Astrocyte of the hippocampus (primary cell): Measurements from ENCODE around the gene ENTPD2.
A peak's percentile ranks its signal among the peaks of the same experiment; 100 is the strongest.
"Not testable (repeated sequence)": the region's sequence is repeated elsewhere in the genome, so short reads cannot be mapped to it uniquely, and the experiment has no call there.

Source experiments
- DNase-seq: peaks from one replicate; pipeline ENCODE4 v3.0.0; 2011; ENCODE audit warnings: low read depth, low spot score

ENTPD2 gene

DNA sequence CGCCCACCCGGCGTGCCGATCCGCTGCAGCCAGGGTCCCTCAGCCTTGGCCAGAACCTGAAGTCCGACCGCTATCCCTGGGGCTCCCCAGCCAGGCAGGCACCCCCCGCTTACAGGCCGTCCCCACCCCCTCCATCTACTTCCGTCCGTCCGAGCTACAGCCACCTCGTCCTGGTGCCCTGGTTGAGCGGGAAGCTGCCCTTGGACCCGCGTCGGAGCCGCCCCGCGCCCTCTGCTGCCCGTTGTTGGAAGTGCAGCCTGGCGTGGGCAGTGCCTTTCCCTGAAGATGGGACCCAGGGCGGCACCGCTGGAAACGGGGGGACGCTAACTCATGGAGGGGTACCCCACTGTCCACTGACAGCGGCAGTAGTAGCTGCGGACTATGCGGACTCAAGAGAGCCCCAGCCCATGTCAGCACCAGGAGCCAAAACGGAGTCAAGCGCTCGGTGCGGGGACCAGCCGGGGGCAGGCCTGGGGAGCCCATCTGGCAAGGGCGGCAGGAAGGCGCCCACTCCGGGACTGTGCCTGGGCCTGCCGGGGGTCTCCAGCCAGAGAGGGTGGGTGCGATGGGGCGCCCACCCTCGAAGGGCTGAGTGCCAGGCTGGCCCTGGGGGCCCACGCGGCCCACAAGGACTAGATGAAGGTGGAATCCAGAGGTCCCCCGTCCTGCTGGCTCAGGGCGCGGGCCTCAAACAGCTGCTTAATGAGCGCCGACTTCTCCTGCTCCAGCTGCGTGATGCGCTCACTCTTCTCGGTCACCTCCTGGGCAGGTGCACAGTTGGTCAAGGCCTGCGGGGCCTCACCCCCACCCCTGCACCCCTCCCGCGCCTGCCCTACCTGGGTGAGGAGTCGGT is 10.4 kb upstream of the ENTPD2 start:
- DNase-seq = peak; percentile 74

DNA sequence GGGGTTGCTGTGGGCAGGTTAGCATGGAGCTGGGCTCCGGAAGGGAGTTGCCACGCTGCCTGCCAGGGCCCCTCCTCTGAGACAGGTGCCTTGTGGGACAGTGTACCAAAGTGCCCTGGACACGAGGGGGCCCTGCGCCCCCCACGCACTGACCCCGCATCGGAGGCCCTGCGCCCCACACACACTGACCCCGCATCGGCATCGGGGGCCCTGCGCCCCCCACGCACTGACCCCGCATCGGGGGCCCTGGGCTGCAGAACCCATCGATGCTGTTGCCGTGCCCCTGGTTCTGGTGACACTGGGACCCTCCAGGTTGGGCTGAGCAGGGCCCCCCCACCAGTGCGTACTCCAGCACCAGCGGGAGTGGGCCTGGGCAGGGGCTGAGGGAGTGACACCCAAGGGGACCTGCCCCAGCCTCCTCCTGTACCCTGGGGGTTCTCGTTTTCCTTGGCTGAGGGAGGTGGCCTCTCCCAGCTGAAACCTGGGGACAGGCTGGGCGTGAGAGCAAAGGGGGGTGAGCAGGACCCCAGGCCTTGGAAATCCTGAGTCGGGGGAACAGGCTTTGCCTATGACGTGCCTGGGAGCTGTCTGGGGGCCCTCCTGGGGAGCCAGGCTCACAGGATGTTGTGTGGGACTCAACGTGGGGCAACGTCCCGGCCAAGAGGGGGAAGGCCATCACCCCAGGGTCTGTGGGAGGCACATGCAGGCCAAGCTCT is 9.6 kb upstream of the ENTPD2 start:
- no peak for DNase-seq

DNA sequence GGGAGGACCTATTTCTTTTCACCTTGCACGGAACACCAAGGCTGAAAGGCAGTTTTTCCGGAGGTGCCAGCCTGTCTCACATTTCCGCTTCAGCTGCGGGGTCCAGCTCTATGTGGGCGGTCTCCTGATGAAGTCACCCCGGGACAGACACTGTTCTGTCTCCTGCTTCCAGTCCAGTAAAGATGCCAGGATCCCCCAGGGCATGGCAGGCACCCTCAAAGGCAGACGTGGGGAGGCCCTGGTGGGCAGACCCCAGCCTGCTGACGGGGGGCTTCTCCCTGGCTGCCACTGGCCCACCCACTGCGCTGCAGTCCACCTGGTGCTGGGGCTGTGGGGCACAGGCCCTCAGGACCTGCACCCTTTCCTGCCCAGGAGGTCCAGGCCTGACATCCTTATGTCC is 8.9 kb upstream of the ENTPD2 start:
- DNase-seq = not testable (repeated sequence)

DNA sequence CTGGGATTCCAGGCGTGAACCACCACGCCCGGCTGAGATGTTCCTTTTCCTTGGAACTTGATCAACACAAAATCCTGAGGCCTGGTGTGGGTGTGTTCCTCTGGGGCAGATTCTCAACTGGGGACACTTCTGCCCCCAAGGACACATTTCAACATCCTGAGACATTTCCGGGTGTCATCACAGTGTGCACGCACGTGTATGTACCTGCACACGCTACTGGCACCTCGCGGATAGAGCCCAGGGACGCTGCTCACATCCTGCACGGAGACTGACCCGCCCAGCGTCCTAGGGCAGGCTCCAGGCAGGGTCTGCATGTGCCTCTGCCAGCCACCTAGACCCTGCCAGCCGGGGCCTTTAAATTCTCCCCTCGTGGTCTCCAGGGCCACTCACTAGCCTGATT is 8.5 kb upstream of the ENTPD2 start:
- no peak for DNase-seq

DNA sequence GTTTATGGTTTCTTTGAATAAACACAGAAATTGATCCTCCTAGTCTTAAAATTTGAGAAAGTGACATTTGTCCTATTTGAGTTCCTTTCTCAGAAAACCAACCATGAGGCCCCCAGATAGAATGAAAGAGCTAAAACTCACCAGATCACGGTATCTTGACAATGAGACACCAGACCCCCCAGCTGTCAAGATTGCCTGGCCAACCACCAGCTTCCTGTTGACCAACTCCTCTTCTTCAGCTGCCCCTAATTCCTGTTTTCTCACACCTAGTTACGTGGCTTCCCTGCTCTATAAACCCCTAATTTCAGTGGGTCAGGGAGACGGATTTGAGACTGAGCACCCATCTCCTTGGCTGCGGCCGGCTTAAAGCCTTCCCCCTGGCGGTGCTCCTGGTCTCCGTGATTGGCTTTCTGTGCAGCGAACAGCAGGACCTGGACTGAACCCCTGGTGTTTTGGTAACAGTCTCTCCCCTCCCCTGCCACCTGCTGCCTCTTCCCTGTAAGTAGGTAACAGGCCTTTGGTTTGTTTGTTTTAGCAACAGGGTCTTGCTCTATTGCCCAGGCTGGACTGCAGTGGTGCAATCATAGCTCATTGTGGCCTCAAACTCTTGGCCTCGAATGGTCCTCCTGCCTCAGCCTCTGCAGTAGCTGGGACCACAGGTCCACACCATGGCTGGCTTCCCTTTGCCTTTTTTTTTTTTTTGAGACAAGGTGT is 4.8 kb upstream of the ENTPD2 start:
- no peak for DNase-seq

DNA sequence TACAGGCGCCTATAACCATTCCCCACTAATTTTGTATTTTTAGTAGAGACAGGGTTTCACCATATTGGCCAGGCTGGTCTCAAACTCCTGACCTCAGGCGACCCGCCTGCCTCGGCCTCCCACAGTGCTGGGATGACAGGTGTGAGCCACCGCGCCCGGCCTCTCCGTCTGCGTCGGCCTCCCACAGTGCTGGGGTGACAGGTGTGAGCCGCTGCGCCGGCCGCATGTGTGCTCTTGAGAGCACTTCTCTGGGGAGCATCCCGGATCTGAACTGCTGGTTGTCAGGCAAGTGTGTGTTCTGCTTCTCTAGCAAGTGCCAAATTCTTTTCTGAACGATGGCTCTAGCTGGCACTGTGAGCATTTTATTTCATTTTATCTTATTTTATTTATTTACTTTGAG is 3.7 kb upstream of the ENTPD2 start:
- no peak for DNase-seq

DNA sequence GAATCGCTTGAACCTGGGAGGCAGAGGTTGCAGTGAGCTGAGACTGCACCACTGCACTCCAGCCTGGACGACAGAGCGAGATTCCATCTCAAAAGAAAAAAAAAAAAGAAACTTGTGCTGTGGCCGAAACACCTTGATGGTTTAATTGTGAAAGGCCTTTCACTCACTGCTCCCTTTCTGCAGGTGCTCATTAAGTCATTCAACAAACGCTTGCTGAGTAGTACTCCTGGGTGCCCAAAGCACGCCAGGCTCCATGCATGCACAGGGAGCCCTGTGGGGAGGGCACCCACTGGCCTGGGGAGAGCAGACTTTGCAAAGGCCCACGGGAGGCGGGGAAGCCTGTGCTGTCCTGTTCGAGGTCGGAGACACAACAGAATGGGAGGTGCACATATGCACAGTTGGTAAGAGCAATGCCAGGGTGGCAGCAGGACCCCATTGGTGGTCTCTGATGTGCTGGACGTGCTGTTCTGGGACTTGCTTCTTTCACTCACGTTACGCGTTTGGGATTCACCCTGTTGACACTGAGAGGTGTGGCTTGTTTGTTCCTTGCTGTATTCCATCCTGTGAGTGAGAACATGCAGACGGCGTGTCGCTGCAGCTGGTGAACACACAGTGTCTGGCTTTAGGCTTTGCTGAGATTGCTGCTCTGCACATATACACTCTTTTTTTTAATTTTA is 3.0 kb upstream of the ENTPD2 start:
- no peak for DNase-seq

DNA sequence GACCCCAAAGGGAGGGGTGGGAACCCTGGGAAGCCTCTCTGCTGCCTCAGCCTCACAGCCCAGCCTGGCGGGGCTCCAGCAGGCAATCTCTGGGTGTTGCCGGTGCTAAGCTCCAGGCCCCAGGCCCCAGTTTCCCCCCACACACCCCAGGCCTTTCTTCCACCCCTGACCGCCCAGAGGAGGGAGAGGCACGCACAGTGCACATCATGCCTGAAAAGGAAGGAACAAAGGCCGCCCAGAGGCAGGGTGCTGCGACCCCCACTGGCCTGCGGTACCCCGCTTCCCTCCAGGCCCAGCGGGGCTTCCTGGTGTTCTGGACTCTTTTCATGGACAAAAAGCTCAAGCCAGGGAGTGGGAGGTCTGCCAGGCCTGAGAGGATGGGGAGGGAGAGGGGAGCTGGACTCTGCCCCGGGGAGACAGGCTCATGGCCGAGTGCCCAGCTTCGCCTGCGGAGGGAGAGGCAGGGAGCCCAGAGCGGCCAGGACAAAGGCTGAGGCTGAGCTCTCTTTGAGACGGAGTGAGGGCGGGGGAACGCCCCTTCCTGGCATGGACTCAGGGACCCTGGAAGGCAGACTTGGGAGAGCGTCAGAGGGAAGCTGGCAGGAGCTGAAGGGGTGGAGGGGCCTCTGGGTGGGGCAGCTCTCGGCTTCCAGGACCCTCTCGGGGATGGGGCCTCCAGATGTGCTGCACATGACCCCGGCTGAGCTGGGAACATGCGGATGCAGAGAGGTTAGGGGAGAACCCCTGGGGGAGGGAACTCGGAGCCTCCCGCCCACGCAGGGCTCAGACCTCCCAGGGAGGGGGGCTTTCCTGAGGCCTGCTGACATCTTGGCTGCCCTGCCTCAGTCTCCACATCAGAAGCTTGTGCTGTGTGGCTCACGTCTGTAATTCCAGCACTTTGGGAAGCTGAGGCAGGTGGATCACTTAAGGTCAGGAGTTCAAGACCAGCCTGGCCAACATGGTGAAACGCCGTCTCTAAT is 1.8 kb upstream of the ENTPD2 start:
- DNase-seq = peak; percentile 96

DNA sequence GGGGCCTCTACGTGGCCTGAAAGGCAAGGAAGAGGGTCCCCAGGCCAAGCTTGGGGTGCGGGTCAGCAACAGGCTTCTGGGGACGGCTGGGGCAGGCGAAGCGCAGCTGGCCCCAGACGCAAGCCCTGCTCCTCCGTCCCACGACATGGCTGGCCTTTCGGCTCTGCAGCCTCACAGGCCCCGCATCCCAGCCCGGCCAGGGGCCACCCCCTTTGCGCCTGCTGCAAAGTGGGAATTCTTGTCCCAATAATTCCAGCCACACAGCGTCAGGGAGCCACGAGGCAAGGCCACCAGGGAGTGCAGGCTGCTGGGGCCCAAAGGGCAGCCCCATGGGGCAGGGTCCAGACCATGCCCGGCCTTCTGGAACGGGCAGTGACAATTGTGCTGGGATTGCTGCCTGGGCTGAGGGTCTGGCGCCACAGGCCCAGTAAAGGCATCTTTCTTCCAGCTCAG is 1.1 kb upstream of the ENTPD2 start:
- no peak for DNase-seq

DNA sequence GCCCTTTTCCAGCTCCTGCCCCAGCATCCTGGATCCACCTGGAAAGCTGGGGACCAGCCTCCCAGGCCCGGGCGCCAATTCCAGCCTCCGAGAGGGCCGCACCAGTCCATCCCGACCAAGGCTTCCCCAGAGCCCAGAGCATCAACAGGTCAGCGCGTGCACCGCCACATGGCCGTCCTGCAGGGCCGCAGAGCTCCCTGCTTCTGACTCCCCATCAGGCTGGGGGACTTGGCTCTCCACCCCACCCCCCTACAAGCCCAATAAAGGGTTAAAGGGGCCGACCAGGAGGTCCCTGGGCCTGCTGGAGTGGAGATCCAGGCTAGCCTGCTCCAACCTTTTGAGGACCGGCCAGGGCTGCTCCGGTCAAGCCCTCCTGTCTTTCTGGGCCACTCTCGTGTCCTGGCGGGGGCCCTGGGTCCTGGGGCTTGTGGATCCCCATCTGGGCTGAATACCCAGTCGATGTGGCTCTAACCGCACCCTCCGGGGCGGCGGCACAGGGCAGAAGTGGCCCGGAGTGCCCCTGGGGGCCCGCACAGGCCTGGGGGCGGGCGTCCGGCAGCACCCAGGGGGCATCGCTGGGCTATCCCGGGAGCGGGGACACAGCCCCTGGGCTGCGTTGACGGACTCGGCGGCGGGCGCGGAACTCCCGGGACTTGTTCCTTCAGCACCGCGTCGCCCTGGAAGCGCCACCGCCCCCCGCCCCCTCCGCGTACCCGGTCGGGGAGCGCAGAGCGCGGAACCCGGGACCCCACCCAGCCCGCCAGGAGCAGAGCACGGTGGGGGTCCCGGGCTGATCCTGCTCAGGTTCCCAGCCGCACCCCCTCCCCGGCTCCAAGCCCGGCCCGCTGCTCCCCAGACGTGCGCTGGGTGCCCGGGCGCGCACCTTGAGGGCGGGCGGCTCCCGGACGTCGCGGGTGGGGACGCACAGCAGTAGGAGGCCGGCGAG is 590 bp downstream of the ENTPD2 start:
- DNase-seq = no peak

DNA sequence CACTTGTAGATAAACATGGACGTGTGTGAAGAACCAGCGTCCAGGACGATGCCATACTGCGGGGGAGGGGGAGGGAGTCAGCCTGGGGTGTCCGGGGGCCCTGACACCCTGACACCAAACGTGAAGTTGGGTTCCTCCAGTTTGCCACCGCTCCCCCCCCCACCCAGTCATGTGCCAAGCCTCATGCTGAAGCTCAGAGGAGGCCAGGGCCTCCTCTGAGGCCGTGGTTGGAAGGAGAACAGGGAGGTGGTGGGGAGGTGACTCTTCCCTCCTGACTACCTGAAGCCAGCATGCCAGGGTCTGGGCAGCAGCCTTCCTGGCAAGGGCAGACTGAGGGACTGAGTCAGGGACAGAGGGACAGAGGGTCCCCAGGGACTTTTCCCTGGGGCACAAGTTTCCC is 1.6 kb downstream of the ENTPD2 start:
- DNase-seq = no peak

DNA sequence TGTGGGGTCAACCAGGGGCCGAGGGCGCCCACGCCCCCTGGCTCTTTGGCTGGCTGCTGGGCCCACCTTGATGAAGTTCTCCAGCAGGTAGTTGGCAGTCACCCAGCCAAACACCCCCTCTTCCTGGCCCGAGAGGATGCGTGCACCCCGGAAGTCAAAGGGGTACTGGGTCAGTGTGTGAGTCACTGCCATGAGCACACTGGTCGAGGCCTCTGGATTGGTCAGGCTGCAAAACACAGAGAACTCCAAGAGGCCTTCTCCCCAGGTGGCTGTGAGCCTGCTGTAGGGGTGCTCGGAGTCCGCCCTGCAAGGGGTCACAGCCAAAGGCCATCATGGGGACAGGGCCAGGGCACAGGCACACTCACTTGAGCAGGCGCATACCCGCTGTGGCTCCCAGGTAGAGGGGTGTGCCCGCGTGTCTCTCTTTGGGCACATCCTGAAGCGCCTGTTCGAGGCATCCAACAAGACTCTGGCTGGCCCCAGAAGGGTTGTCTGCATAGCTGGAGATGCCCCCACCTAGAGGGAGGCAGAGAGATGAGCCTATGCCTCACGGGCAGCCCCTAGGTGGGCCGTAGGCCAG is 2.6 kb downstream of the ENTPD2 start:
- DNase-seq = no peak

DNA sequence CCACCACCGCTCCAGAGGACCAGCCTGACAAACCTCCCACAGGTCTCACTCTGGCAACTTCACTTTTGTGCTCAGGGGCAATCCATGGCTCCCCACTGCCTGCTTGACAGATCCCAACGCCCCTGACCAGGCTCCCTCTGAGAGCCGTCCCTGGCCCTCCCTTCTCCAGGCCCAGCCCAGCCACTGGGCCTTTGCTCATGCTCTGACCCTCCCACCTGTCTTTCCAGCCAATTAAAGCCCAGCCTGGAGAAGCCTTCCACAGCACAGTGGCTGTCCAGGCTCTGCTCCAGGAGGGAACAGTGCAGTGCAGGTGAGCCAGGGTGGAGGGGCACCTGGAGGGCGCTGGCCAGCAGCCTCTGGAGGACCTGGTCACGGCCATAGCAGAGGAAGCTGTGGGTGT is 3.3 kb downstream of the ENTPD2 start:
- DNase-seq = no peak

DNA sequence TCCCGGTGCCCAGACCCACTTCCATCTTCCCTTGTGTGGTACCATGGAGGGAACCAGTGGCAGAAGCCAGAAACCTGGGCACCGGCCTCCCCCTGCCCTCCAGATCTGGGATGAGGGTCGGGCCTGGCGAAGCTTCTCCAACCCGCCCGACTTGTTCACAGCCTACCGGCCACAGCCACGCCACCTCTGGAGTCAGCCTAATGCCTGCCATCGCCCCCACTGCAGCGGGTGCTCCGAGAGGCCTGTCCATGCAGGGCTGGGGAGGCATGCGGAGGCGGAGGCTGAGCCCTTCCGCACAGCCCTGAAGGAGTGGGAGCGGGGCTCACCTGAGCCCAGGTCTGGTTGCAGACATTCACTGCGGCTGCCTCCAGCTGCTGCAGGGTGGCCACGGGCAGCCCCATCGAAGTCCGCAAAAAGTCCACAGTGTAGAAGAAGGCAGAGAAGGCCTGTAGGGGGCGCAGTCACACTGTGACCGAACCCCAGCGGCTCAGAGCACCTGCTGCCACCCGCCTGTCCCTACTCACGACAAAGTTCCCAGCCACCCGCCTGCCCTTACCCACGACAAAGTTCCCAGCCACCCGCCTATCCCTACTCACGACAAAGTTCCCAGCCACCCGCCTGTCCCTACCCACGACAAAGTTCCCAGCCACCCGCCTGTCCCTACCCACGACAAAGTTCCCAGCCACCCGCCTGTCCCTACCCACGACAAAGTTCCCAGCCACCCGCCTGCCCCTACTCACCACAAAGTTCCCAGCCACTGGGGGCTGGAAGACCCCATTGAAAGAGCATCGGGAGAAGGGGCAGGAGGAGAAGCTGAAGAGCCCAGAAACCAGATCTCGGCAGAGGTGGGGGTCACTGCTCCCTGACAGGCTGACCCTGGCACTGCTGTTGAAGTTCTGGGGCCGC is 4.1 kb downstream of the ENTPD2 start:
- DNase-seq = peak; percentile 78

DNA sequence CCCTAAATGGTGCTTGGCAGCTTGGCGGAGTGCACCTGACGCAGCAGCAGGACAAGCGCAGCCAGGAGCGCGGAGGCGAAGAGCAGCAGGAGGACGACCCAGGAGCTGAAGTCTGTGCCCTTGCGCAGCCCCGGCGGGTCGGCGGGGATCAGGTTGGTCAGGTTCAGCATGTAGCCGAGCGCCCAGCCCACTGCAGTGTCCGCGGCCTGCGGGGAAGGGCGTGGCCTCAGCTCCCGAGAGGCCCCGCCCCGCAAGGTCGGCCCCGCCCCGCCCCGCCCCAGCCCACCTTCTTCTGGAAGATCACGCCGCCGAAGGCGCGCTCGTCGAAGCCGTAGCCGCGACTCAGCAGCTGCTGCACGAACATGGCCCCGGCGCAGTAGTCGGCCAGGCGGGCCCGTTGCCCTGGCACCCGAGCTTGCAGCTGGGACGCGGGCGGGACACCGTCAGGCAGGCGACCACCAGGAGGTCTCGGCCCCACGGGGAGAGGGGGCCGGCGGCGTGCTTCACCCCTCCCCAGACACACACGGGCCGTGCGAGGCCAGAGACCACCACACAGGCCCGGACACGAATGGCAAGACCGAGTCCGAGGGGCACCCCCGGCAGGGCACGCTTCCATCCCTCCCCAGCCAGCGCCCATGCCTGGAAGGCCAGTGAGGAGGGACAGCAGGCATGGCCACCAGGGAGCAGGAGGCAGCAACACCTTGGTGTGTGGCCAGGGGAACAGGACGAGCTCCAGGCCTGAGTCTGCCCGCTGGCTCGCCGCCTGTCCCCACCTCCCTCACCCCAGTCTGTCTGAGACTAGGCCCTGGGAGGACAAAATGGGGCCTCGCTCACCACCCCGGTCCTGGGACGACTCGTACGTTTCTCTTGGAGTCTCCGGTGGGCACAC is 5.0 kb downstream of the ENTPD2 start:
- DNase-seq = no peak

DNA sequence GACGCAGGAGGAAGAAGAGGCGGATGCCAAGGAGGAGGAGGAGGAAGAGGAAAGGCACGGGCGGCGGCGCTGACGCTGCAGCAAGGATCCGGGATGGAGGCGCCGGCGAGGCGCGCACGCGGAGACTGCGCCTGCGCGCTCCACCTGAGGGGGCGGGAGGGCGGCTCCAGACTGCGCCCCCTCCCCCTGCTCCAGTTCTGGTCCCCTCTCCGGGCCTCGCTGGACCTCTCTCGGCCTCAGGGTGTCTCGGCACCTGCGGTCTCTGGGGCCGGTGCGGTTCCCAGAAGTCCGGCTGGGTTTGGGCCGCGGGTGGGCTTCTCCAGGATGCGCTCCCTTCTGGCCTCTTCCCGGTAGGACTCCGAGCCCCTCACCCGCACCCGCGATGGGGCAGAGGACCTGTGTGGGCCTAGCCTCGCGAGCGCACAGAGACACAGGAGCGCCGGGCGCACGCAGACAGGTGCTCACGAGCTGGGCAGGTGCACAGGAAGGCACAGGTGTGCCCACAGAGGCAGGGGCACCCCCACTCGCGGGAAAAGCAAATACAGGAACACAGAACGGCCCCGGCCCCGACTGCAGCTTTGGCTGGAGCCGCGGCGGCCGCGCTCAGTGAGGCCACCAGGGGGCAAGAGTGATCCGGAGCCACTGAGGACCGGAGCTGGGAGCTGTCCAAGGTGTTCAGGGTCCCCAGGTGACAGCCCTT is 7.6 kb downstream of the ENTPD2 start, which contains the start of gene NPDC1:
Gene NPDC1, minus strand, starts transcription at position 90 of the 700 bp plus-strand sequence. CDS start 188 bp downstream, outside the sequence.
- peak; percentile 93 for DNase-seq
